GM12878 (cell line): ENCODE measurements around the gene COG1. TPM values are rescaled to one million over a fixed set of nuclear protein-coding genes. Genes with fewer than 3 reads are reported as not detected.

Experiments used
- ATAC-seq: fragments of 200-7000 bp; cut with Tn5 transposase; 3 replicates; pipeline ENCODE4 v1.9.1; 2020; ENCODE audit warnings: mild to moderate bottlenecking, moderate library complexity
- BruUV-seq: library from RNA; stranded (reverse); fragments of 400-500 nt; replicated peaks from 2 replicates; lab custom pipeline; 2021; lab: Mats Ljungman, UMichigan
- CTCF ChIA-PET: fragments of 300-600 bp; sonication (Branson Sonifier 250); formaldehyde crosslinking; extraction: SDS; loops from one replicate; lab custom pipeline; 2021; ENCODE audit warnings: inconsistent platforms; lab: Yijun Ruan, JAX
- POLR2A ChIA-PET: fragments of 350-600 bp; formaldehyde crosslinking; extraction: SDS; loops from one replicate; lab custom pipeline; 2021; ENCODE audit warnings: inconsistent platforms; lab: Charles Lee
- RAD21 ChIA-PET: fragments of 300-600 bp; sonication (Branson Sonifier 250); formaldehyde crosslinking; loops from one replicate; lab custom pipeline; 2023; ENCODE audit warnings: antibody characterized with exemption; ENCODE audit not compliant: unreplicated experiment; lab: Charles Lee
- SMC1A ChIA-PET: fragments of 300-600 bp; sonication (Branson Sonifier 250); formaldehyde crosslinking; loops from one replicate; lab custom pipeline; 2023; ENCODE audit not compliant: unreplicated experiment, uncharacterized antibody; lab: Charles Lee
- DNase-seq: peaks from one replicate; pipeline ENCODE4 v3.0.0-alpha.2; 2011; ENCODE audit warnings: low read depth, low spot score
- FAIRE-seq: peaks from 3 replicates; lab custom pipeline; 2011; peaks lifted over from hg19 to GRCh38; lab: Jason Lieb, UNC
- H2AFZ ChIP-seq: 2 replicates; pipeline ENCODE4 v1.6.0; 2011; ENCODE audit warnings: low read depth, low read length, control low read depth; ENCODE audit not compliant: control insufficient read depth
- H3K27ac ChIP-seq: 2 replicates; pipeline ENCODE4 v1.5.1; 2011; ENCODE audit warnings: control low read depth; ENCODE audit not compliant: control insufficient read depth, insufficient read depth
- H3K27me3 ChIP-seq, 2 experiments: replicated peaks in 1 of 2; 2 replicates each; pipeline versions ENCODE4 v1.6.0 to v1.6.1; 2011; ENCODE audit warnings: low read length in 1 of 2; ENCODE audit not compliant: control insufficient read depth in 2 of 2, insufficient read depth in 2 of 2
- H3K36me3 ChIP-seq, 2 experiments: 2 replicates each; pipeline ENCODE4 v1.5.1; 2011; ENCODE audit warnings: low read length in 1 of 2; ENCODE audit not compliant: control insufficient read depth in 2 of 2, insufficient read depth in 2 of 2
- H3K4me1 ChIP-seq: 2 replicates; pipeline ENCODE4 v1.6.1; 2011; ENCODE audit warnings: mild to moderate bottlenecking, low read length, moderate library complexity, mixed read lengths; ENCODE audit not compliant: control insufficient read depth, insufficient read depth
- H3K4me2 ChIP-seq: 2 replicates; pipeline ENCODE4 v1.6.0; 2011; ENCODE audit warnings: control low read depth; ENCODE audit not compliant: control insufficient read depth, insufficient read depth
- H3K4me3 ChIP-seq: fragments of 200-600 bp; sonication (generic); 2 replicates; pipeline ENCODE4 v1.5.1; 2016
- H3K79me2 ChIP-seq: 2 replicates; pipeline ENCODE4 v1.6.0; 2011; ENCODE audit warnings: low read length; ENCODE audit not compliant: control insufficient read depth, insufficient read depth
- H3K9ac ChIP-seq: 2 replicates; pipeline ENCODE4 v1.8.0; 2011; ENCODE audit warnings: low read length, control low read depth, mixed read lengths; ENCODE audit not compliant: control insufficient read depth, insufficient read depth
- H3K9me3 ChIP-seq: replicated peaks from 3 replicates; pipeline ENCODE4 v1.5.1; 2011; ENCODE audit warnings: mild to moderate bottlenecking, low read length; ENCODE audit not compliant: control insufficient read depth, insufficient read depth
- H4K20me1 ChIP-seq: 2 replicates; pipeline ENCODE4 v1.6.0; 2011; ENCODE audit not compliant: control insufficient read depth, insufficient read depth
- BMI1 ChIP-seq: fragments of 450-650 bp; IDR thresholded peaks from 2 replicates; pipeline ENCODE4 v1.6.1; 2016; ENCODE audit warnings: mild to moderate bottlenecking, moderate library complexity, borderline replicate concordance
- CBX3 ChIP-seq: fragments of 200-600 bp; sonication (generic); IDR thresholded peaks from 2 replicates; pipeline ENCODE4 v1.6.1; 2016; ENCODE audit warnings: low read depth, borderline replicate concordance
- CREM ChIP-seq: IDR thresholded peaks from 2 replicates; pipeline ENCODE4 v1.6.1; 2014; ENCODE audit warnings: antibody characterized with exemption, low read depth
- IRF4 ChIP-seq: IDR thresholded peaks from 2 replicates; pipeline ENCODE4 v1.6.1; 2011; ENCODE audit warnings: low read depth, low read length
- MTA3 ChIP-seq: IDR thresholded peaks from 2 replicates; pipeline ENCODE4 v1.6.1; 2012; ENCODE audit warnings: low read length, inconsistent platforms, borderline replicate concordance
- PKNOX1 ChIP-seq: fragments of 450-650 bp; IDR thresholded peaks from 2 replicates; pipeline ENCODE4 v1.6.1; 2016; ENCODE audit warnings: mild to moderate bottlenecking
- RELB ChIP-seq: fragments of 450-650 bp; IDR thresholded peaks from 2 replicates; pipeline ENCODE4 v1.6.1; 2017; ENCODE audit warnings: low read depth, mild to moderate bottlenecking, moderate library complexity
- TBL1XR1 ChIP-seq: IDR thresholded peaks from 2 replicates; pipeline ENCODE4 v1.6.1; 2012; ENCODE audit warnings: low read depth, low read length, improper control_type of control experiment
- TCF12 ChIP-seq: IDR thresholded peaks from 2 replicates; pipeline ENCODE4 v1.6.1; 2011; ENCODE audit warnings: low read depth, mild to moderate bottlenecking, low read length
- YBX1 ChIP-seq: fragments of 450-650 bp; IDR thresholded peaks from 2 replicates; pipeline ENCODE4 v1.6.1; 2016; ENCODE audit warnings: antibody characterized with exemption
- WGBS: methylation state at CpG from one replicate; pipeline ENCODE4 v1.1.6; 2016; ENCODE audit warnings: low lambda C conversion rate; ENCODE audit not compliant: insufficient replicate concordance, insufficient coverage; ENCODE audit errors: missing lambda C conversion rate; 5-methylcytosine and 5-hydroxymethylcytosine counted together
- in situ Hi-C: fragments of 300-500 bp; cut with MboI; formaldehyde crosslinking; loops from 9 replicates; pipeline ENCODE4 v1.14.3; 2018; ENCODE audit warnings: mixed read lengths
- intact Hi-C: fragments of 100-400 bp; cut with micrococcal nuclease; formaldehyde crosslinking; loops from one replicate; pipeline ENCODE4 v1.14.2; 2022; ENCODE audit not compliant: unreplicated experiment
- polyA plus RNA-seq, 11 experiments: library from polyadenylated mRNA; depleted of rRNA in 4 of 11; unstranded in 6 of 11; stranded (reverse) in 5 of 11; fragments of >200 nt; fragmentation: Nextera tagmentation in 4 of 11; fragmentation: Illumina TruSeq in 1 of 11; extraction: Ambion mirVana in 4 of 11; extraction: Trizol in 1 of 11; gene quantifications; 1 replicate in 1 of 11; 2 replicates in 10 of 11; pipeline versions ENCODE4 v1.2.1 to v1.2.3, GENCODE V29; 2011 to 2016; ENCODE audit warnings: inconsistent platforms in 2 of 11, missing spikeins in 2 of 11, low read depth in 1 of 11
- total RNA-seq, 4 experiments: library from RNA; depleted of rRNA in 3 of 4; stranded (reverse); fragments of >200 nt in 3 of 4; fragmentation: Illumina TruSeq in 1 of 4; extraction: Trizol in 1 of 4; gene quantifications; 2 replicates each; pipeline versions ENCODE4 v1.2.1 to v1.2.3, GENCODE V29; 2013 to 2021
- TF ChIP-seq, protein P1 (sequence below): fragments of 450-650 bp; IDR thresholded peaks from 2 replicates; pipeline ENCODE4 v1.6.1; 2017; ENCODE audit warnings: borderline replicate concordance

Gene COG1
- total and polyA plus RNA-seq, 10 of the 15 experiments (the other 5 are each of a cell fraction or from before 2014, with no cell fraction given), result 10.5 to 24.1 (median 18.1) TPM

DNA sequence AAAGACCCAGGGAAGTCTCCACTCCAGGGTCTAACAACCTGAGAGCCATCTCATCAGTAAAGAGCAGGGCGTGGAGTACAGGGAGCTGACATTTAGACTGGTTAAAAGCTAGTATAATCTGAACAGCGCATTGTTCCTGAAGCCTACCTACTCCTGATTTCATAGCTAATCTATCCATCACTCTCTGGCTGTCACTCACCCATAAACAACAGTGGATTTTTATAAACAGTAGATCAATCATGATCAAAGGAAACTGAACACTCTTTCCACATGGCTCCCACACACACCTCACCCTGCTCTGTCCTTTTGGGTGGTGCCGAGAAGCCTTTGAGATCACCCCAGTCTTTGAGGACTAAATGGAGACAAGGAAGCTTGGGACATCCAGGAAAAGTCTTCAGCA lies 13.0 kb upstream of the COG1 start:
- Histone ChIP-seq H3K27ac (no peak overlapping the region), H3K9ac (no peak overlapping the region)
- WGBS, result 53% methylated on average over 3 of the region's 3 CpGs
- no peak for TF ChIP-seq RELB
- TF ChIP-seq, all 136 proteins: peak for 0
- DNase-seq (no peak), ATAC-seq (no peak), FAIRE-seq (no peak)
- H3K4me2 ChIP-seq, result no peak overlapping the region
- H3K4me3 ChIP-seq, result no peak overlapping the region
- no peaks in the 10 kb centered on the region for H4K20me1 ChIP-seq
- no peaks in the 10 kb centered on the region for H3K79me2 ChIP-seq
- ChIA-PET POLR2A (interaction anchor here (0.5 to 1.3 kb wide), 3 partner anchors 41 to 65 kb away, joined by 3 to 5 read pairs (median 3); no protein-coding TSS in a partner anchor), SMC1A (interaction anchor here (1.2 to 3.1 kb wide), 3 partner anchors 10 to 453 kb away, joined by 6 to 11 read pairs (median 9); no protein-coding TSS in a partner anchor), RAD21 (interaction anchor here (0.8 to 1.2 kb wide), 3 partner anchors 8 to 623 kb away, joined by 3 to 5 read pairs (median 4); no protein-coding TSS in a partner anchor), CTCF (interaction anchor here (0.7 to 2.1 kb wide), 6 partner anchors 9 to 453 kb away, joined by 3 to 16 read pairs (median 4); no protein-coding TSS in a partner anchor)
- no peaks in the 10 kb centered on the region for H3K36me3 ChIP-seq
- in situ Hi-C loops, result no loop called here
- no peaks in the 10 kb centered on the region for H3K27me3 ChIP-seq
- no peaks in the 10 kb centered on the region for H3K4me1 ChIP-seq
- intact Hi-C loops, result no loop called here
- H2AFZ ChIP-seq, result no peak overlapping the region
- BruUV-seq, result no TSS peak
- peaks cover 2% of the 10 kb centered on the region; the same call in 1 of the 3 replicates for H3K9me3 ChIP-seq

DNA sequence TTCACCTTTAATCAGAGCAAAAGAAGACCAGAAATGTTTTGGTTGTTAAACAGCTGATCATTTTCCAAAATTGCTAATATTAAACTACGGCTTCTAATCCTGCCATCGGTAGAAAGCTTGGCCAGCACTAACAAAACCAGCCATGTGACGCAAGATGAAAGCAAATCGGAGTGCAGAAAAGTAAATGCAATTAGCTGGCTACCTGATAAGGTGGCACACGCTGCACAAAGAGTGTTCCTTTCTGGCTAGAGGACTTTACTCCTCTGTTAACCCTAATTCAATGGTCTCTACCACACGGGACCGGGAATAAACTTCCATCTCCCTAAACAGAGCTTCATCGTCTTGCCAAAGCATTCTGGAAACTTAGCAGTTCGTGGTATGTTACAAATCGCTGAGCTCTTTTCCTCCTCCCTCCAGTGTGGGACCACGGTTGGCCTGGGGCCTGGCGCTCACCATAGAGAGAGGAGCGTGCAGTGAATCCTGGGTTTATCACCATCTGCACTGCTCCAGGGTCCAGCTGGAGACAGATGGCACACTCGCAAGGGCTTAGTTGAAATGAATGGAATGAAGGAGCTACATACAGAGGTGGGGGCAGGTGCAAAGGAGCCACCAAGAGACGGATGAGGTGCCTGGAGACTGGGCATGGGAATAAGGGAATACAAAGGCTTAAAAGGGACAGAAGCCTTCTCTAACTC lies 10.1 kb upstream of the COG1 start:
- ATAC-seq (no peak), DNase-seq (no peak), FAIRE-seq (no peak)
- Histone ChIP-seq H3K9ac (no peak overlapping the region), H3K27ac (no peak overlapping the region), H3K4me1 (no peaks in the 10 kb centered on the region), H3K9me3 (no peaks in the 10 kb centered on the region), H3K36me3 (no peaks in the 10 kb centered on the region), H2AFZ (no peak overlapping the region), H3K4me3 (no peak overlapping the region), H3K4me2 (no peak overlapping the region), H3K27me3 (no peaks in the 10 kb centered on the region), H3K79me2 (no peaks in the 10 kb centered on the region), H4K20me1 (no peaks in the 10 kb centered on the region)
- WGBS, result 69% methylated on average over 15 of the region's 15 CpGs
- CTCF ChIA-PET, result interaction anchor here (0.6 to 14.4 kb wide), 8 partner anchors 9 to 623 kb away, joined by 3 to 219 read pairs (median 5); no protein-coding TSS in a partner anchor
- RAD21 ChIA-PET, result interaction anchor here (0.6 to 1.2 kb wide), 4 partner anchors 16 to 622 kb away, joined by 3 to 6 read pairs (median 3); no protein-coding TSS in a partner anchor
- POLR2A ChIA-PET, result interaction anchor here (0.8 kb wide), 1 partner anchor 139 kb away, joined by 4 read pairs; no protein-coding TSS in a partner anchor
- no TSS peak for BruUV-seq
- SMC1A ChIA-PET, result interaction anchor here (1.1 to 3.1 kb wide), 7 partner anchors 13 to 456 kb away, joined by 3 to 11 read pairs (median 3); no protein-coding TSS in a partner anchor
- intact Hi-C loops, result no loop called here
- in situ Hi-C loops, result no loop called here
- TF ChIP-seq MTA3 (no peak), BMI1 (no peak), CBX3 (no peak), TBL1XR1 (no peak), IRF4 (no peak), CREM (no peak), YBX1 (no peak), TCF12 (no peak), PKNOX1 (no peak)
- TF ChIP-seq, protein P1, sequence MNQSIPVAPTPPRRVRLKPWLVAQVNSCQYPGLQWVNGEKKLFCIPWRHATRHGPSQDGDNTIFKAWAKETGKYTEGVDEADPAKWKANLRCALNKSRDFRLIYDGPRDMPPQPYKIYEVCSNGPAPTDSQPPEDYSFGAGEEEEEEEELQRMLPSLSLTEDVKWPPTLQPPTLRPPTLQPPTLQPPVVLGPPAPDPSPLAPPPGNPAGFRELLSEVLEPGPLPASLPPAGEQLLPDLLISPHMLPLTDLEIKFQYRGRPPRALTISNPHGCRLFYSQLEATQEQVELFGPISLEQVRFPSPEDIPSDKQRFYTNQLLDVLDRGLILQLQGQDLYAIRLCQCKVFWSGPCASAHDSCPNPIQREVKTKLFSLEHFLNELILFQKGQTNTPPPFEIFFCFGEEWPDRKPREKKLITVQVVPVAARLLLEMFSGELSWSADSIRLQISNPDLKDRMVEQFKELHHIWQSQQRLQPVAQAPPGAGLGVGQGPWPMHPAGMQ, result no peak
